ENCODE results near the gene RSF1.

RSF1 gene

DNA sequence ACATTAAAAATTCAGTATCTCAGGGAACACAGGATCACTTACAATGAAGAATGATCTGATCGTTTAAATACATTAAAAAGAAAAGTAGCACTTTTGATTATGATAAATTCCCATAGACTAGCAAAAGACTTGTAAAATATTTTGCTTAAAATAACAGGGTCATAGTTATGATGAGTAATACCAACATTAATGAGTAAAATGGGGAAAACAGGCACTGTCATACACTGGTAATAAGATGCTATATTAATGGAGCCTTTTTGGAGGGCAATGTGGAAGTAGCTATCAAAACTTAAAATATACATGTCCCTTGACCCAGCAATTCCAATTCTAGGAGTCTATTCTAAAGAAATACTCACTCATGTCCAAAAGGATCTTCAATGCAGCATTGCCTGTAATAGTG, 121.1 kb downstream of the RSF1 start:
- Mint-ChIP-seq H3K9me3 (no peaks in the 10 kb centered on the region), H3K27me3 (no peaks in the 10 kb centered on the region), H3K4me1 (ENCODE audit: low read depth) (peaks cover 6% of the 10 kb centered on the region), H3K36me3 (ENCODE audit: low read depth) (peaks cover 51% of the 10 kb centered on the region), H3K27ac (no peak overlapping the region), H3K4me3 (no peak overlapping the region)

DNA sequence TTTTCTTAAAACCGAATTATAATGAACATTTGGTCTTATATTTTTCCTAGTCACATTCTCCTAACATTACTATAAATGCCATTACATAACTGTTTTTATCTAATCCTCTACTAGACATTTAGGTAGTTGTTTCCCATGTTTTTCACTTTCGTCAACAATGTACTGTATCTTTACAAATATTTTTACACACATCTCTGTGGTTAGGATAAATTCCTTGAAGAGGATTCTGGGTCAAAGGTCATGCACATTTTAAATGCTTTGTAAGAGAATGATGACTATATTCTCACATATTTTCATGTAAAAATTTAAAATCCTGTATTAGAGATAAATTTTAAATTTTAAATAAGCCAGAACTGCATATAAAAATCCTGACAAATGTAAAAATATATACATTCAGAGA, 121.6 kb downstream of the RSF1 start:
- no peaks in the 10 kb centered on the region for H3K9me3 Mint-ChIP-seq
- peaks cover 52% of the 10 kb centered on the region for H3K36me3 Mint-ChIP-seq (ENCODE audit: low read depth)
- H3K27ac Mint-ChIP-seq: no peak overlapping the region
- H3K27me3 Mint-ChIP-seq: no peaks in the 10 kb centered on the region
- peaks cover 4% of the 10 kb centered on the region for H3K4me1 Mint-ChIP-seq (ENCODE audit: low read depth)
- H3K4me3 Mint-ChIP-seq: no peak overlapping the region

DNA sequence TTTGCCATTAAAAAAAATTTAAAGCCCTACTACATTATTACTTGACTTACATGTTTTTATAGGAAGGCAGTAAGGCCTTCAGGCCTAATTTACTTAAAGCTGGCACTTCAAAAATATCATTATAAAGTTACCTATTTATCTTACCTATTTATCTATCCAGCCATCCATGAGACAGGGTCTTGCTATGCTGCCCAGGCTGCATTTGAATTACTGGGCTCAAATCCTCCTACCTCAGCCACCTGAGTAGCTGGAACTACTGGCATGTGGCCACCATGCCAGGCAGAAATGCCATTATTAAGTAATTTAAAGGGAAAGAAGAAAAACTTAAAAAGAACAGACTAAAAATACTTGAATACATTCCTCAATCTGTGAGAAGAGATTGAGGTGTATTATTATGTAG, 122.7 kb downstream of the RSF1 start:
- peaks cover 4% of the 10 kb centered on the region for H3K4me1 Mint-ChIP-seq (ENCODE audit: low read depth)
- peaks cover 55% of the 10 kb centered on the region for H3K36me3 Mint-ChIP-seq (ENCODE audit: low read depth)
- no peak overlapping the region for H3K4me3 Mint-ChIP-seq
- H3K27me3 Mint-ChIP-seq: no peaks in the 10 kb centered on the region
- no peaks in the 10 kb centered on the region for H3K9me3 Mint-ChIP-seq
- no peak overlapping the region for H3K27ac Mint-ChIP-seq

DNA sequence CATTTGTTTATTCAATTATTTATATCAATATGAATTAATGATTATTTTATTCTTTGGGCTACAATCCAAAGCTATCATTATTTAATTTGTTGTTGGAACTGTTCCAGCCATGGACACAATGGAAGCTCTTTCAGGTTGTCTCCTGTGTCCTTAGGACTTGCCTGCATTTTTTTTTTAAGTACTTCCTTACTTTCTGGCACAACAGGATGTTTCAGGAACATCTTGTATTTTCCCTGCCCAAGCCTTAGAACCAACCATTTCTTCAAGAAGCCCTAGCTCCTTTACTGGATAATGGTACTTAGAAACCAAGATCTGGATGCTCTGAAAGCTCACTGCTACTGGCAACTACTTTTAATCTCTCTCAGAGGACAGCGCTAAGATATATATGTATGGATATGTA, 125.1 kb downstream of the RSF1 start:
- H3K4me3 Mint-ChIP-seq: no peak overlapping the region
- no peaks in the 10 kb centered on the region for H3K4me1 Mint-ChIP-seq (ENCODE audit: low read depth)
- H3K36me3 Mint-ChIP-seq (ENCODE audit: low read depth): peaks cover 60% of the 10 kb centered on the region
- H3K27me3 Mint-ChIP-seq: no peaks in the 10 kb centered on the region
- no peaks in the 10 kb centered on the region for H3K9me3 Mint-ChIP-seq
- no peak overlapping the region for H3K27ac Mint-ChIP-seq

DNA sequence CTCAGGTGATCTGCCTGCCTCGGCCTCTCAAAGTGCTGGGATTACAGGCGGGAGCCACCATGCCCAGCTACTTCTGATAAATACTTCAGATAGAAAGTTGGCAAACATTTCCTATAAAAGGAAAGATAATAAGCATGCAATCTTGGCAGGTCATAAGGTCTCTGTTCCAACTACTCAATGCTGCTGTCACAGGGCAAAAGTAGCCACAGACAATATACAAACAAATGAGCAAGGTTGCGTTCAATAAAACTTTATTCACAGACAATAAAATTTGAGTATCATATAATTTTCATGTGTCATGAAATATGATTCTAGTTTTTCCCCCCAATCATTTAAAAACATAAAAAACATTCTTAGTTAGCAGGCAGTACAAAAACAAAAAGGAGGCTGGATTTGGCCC, 129.9 kb downstream of the RSF1 start:
- no peaks in the 10 kb centered on the region for H3K9me3 Mint-ChIP-seq
- peaks cover 57% of the 10 kb centered on the region for H3K36me3 Mint-ChIP-seq (ENCODE audit: low read depth)
- no peak overlapping the region for H3K4me3 Mint-ChIP-seq
- H3K27me3 Mint-ChIP-seq: no peaks in the 10 kb centered on the region
- no peak overlapping the region for H3K27ac Mint-ChIP-seq
- no peaks in the 10 kb centered on the region for H3K4me1 Mint-ChIP-seq (ENCODE audit: low read depth)

DNA sequence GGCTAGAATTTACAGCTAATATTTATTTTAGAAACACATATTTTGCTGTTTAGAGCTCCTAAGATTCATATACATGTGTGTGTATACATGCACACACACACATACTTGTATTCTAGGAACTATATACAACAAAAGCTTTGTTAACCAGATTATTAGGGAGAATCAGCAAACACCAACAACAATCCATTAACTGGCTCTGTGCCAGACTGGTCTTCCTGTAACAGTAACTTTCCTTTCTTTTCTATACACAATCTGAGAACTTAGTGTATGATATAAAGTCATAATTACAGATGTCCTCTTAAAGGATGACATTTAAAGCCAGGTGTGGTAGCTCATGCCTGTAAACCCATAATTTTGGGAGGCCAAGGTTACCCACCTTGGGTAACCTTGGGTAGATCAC, 133.4 kb downstream of the RSF1 start:
- Mint-ChIP-seq H3K4me1 (ENCODE audit: low read depth) (no peaks in the 10 kb centered on the region), H3K27ac (no peak overlapping the region), H3K4me3 (no peak overlapping the region), H3K36me3 (ENCODE audit: low read depth) (peaks cover 57% of the 10 kb centered on the region), H3K9me3 (no peaks in the 10 kb centered on the region), H3K27me3 (no peaks in the 10 kb centered on the region)

DNA sequence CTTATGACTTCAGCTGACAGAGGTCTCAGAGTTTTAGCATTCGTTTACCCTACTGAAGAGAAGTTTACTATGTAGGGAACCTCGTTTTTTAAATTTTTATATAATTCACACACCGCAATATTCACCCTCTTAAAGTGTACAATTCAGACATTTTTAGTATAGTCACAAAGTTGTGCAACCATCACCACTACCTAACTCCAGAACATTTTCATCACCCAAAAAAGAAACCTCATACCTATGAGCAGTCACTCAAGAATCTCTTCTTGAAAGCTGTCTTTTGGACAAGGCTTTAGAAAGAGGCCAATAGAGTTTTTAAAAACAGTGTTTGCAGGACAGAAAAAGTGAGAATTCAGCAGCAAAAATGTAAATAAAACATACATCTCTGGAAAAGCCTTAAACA, 143.4 kb downstream of the RSF1 start:
- Mint-ChIP-seq H3K27ac (no peak overlapping the region), H3K36me3 (ENCODE audit: low read depth) (peaks cover 73% of the 10 kb centered on the region)

DNA sequence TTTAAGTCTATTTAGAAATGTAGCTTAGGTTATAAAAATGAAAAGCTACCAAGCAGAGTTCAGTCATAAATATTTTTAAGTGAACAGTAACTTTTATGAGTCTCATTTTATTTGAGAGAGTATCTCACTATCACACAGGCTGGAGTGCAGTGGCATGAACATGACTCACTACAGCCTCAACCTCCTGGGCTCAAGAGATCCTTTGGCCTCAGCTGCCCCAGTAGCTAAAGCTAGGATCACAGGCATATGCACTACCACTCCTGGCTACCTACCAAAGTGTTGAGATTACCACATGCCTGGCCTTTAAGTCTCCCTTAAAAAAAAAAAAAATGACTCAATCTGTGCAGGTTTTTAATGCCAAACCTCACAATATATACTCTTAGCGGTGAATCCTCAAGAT, 148.3 kb downstream of the RSF1 start:
- H3K4me1 Mint-ChIP-seq (ENCODE audit: low read depth): no peaks in the 10 kb centered on the region

More for the DNA sequence above, 143.4 kb downstream of the RSF1 start:
- no peaks in the 10 kb centered on the region for H3K4me1 Mint-ChIP-seq (ENCODE audit: low read depth)
- no peak overlapping the region for H3K4me3 Mint-ChIP-seq
- no peaks in the 10 kb centered on the region for H3K27me3 Mint-ChIP-seq
- H3K9me3 Mint-ChIP-seq: no peaks in the 10 kb centered on the region

DNA sequence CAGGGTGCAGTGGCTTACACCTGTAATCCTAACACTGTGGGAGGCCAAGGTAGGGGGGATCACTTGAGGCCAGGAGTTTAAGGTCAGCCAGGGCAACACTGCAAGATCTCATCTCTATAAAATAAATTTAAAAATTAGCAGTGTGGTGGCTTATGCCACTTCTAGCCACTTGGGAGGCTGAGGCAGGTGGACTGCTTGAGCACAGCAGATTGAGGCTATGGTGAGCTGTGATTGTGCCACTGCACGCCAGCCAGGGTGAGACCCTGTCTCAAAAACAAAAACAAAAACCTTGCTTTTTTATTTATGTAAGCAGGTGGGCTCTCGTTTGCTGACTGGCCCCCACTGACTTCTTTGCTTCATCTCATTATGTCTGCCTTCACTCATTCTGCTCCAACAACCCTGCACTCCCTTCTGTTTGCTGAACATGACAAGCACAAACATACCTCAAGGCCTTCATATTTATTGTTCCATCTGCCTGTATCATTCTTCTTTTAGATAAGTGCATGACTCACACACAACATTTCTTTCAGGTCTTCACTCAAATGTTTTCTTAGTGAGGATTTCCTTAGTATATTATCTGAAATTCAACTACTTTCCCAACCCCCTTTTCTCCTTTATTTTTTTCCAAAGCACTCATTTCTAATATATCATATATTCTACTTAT, 150.5 kb downstream of the RSF1 start:
- Mint-ChIP-seq H3K4me1 (ENCODE audit: low read depth) (no peaks in the 10 kb centered on the region), H3K4me3 (no peak overlapping the region), H3K27me3 (no peaks in the 10 kb centered on the region), H3K9me3 (no peaks in the 10 kb centered on the region), H3K36me3 (ENCODE audit: low read depth) (peaks cover 75% of the 10 kb centered on the region), H3K27ac (no peak overlapping the region)

More for the DNA sequence above, 148.3 kb downstream of the RSF1 start:
- H3K4me3 Mint-ChIP-seq: no peak overlapping the region
- H3K27ac Mint-ChIP-seq: no peak overlapping the region
- H3K27me3 Mint-ChIP-seq: no peaks in the 10 kb centered on the region
- peaks cover 83% of the 10 kb centered on the region for H3K36me3 Mint-ChIP-seq (ENCODE audit: low read depth)
- no peaks in the 10 kb centered on the region for H3K9me3 Mint-ChIP-seq

DNA sequence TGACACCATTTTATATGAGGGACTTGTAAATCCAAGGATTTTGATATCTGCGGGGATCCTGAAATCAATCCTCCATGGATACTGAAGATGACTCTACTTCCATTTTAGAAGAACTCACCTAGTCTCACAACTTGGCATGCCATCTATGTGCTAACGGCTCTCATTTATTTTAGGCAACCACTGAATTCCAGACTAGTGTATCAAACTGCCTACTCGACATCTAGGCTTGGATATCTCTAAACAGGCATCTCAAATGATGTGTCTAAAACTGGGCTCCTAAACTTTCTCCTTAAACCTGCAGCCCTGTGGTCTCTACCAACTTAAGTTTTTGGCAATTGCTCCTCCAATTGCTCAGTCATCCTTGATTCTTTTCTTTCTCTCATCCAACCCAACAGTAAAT, 151.8 kb downstream of the RSF1 start:
- Mint-ChIP-seq H3K36me3 (ENCODE audit: low read depth) (peaks cover 66% of the 10 kb centered on the region), H3K4me1 (ENCODE audit: low read depth) (no peaks in the 10 kb centered on the region), H3K27me3 (no peaks in the 10 kb centered on the region), H3K27ac (no peak overlapping the region), H3K4me3 (no peak overlapping the region), H3K9me3 (no peaks in the 10 kb centered on the region)

DNA sequence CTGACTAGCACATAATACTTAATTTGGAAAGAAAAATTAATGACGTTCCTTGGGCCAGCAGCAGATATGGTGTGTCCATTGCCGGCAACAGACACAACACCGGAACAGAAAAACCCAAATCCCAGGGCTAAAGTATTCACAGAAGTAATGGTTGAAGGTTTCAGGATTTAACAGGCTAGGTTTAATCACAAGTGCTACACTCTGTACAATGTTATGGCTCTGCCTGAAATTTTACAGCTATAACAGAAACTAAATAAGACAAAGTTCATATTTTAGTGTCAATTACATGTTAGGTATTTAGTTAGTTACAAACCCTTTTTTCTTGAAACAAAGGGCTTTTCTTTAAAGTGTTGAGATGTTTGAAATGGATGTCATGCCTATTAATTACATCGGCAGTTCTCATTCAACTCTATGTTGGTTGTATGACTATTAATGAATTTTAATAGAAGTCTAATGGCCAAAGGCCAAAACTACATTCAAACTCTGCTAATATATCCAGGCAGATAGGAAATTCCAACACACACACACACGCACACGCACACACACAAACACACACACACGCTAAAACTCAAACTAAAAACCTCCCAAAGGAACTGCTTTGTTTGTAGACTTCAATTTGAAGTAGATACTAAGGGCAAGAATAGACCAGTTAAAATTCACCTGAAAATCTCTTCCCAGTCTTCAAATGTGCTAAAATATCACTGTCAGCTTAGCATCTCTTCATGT, 155.1 kb downstream of the RSF1 start:
- no peak overlapping the region for H3K27ac Mint-ChIP-seq
- peaks cover 8% of the 10 kb centered on the region for H3K4me1 Mint-ChIP-seq (ENCODE audit: low read depth)
- H3K9me3 Mint-ChIP-seq: no peaks in the 10 kb centered on the region
- H3K36me3 Mint-ChIP-seq (ENCODE audit: low read depth): peaks cover 41% of the 10 kb centered on the region
- no peaks in the 10 kb centered on the region for H3K27me3 Mint-ChIP-seq
- no peak overlapping the region for H3K4me3 Mint-ChIP-seq

DNA sequence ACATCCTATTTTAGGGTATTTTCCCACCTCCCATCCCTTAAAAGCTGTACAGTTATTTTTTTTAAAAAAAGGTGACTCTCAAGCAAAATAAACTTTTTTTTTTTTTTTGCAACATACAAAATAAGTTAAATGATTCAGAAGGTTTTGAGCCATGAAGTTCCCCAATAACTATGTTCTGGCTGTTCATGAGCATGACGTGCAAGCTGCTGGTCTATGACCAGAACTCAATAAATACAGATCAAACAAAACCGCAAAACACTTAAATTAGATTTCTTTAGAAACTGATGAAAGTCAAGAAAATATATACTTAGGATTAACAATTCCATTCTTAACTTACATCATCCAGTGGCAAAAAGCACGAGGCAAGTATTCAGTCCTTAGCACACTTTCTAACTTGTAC, 158.9 kb downstream of the RSF1 start:
- H3K9me3 Mint-ChIP-seq: no peaks in the 10 kb centered on the region
- H3K27me3 Mint-ChIP-seq: no peaks in the 10 kb centered on the region
- peaks cover 8% of the 10 kb centered on the region for H3K4me1 Mint-ChIP-seq (ENCODE audit: low read depth)
- H3K36me3 Mint-ChIP-seq (ENCODE audit: low read depth): peaks cover 10% of the 10 kb centered on the region
- H3K27ac Mint-ChIP-seq: no peak overlapping the region
- no peak overlapping the region for H3K4me3 Mint-ChIP-seq

DNA sequence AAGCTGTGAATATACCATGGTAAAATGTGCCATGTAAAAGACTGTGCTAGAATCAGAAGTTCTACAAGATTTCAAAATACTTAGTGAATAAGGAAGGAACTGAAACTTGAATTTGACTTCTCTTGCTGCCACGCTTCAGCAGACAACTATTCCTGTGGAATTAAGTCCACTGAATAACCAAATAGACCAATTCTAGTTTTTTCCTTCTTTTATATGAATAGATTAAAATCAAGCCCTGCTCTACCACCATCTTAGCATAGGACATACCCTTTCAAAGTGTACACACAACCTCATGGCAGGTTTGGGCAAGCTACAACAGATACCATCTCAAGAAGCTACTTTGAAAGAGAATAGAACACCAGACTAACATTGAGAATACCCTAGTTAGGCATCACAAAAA, 159.6 kb downstream of the RSF1 start:
- Mint-ChIP-seq H3K4me1 (ENCODE audit: low read depth) (peaks cover 8% of the 10 kb centered on the region), H3K27ac (no peak overlapping the region), H3K4me3 (no peak overlapping the region), H3K36me3 (ENCODE audit: low read depth) (peaks cover 2% of the 10 kb centered on the region), H3K9me3 (no peaks in the 10 kb centered on the region), H3K27me3 (no peaks in the 10 kb centered on the region)

DNA sequence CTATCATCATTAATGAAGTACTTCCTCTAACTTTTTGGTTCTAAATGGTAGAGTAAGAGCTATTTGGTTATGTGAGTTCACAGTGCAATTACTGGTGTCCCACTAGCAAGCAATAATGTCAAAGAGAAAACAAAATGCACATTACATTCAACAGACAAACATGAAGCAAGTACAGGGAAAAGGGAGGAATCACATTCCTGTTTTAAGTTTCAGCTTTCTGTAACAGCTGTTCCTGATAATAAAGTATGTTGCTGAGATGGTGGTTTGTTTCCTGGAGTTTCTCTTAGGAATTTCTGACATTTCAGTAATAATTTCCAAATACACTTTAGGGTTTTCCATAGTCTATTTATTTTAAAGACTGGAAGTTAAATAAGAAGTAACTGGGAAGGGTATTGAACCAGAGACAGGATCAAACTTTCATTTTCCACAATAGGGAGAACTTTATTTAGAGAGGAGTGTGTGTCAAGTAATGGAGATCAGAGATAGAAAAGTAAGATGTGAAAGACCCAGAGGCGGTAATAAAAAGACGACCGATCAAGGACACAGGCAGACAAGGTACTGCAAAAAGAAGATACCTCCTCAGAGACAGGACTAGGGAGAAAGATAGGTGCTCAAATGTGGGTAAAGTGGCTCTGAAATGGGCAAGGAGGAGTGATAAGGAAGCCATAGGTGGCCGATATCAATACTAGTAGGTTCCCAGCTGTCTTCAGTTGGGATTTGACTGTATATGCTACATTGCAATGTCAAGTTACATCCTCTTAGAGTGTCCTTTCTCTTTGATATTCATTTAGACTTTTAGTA, 162.1 kb downstream of the RSF1 start:
- H3K27me3 Mint-ChIP-seq: no peaks in the 10 kb centered on the region
- H3K9me3 Mint-ChIP-seq: no peaks in the 10 kb centered on the region
- no peak overlapping the region for H3K27ac Mint-ChIP-seq
- H3K4me3 Mint-ChIP-seq: no peak overlapping the region
- peaks cover 8% of the 10 kb centered on the region for H3K4me1 Mint-ChIP-seq (ENCODE audit: low read depth)
- no peaks in the 10 kb centered on the region for H3K36me3 Mint-ChIP-seq (ENCODE audit: low read depth)

DNA sequence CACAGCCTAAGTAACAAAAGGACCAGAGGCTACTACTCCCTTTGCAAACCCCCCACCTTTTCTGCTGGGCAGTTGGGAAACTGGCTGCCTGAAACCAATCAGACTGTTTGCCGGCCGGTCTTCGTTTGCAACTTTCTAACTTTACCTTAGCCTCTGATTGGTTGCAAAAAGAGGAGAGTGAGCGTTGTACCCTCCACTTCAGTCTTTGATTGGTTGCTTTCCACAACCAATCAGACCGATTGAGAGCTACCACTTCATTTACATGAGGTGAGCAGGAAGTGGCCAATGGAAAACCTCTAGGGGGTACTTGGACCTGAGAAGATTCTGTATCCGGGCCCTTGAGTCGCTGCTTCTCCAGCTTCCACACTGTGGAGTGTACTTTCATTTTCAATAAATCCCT, 164.2 kb downstream of the RSF1 start:
- H3K4me3 Mint-ChIP-seq: no peak overlapping the region
- no peaks in the 10 kb centered on the region for H3K9me3 Mint-ChIP-seq
- no peak overlapping the region for H3K27ac Mint-ChIP-seq
- H3K36me3 Mint-ChIP-seq (ENCODE audit: low read depth): no peaks in the 10 kb centered on the region
- peaks cover 8% of the 10 kb centered on the region for H3K4me1 Mint-ChIP-seq (ENCODE audit: low read depth)
- H3K27me3 Mint-ChIP-seq: no peaks in the 10 kb centered on the region
